Measurements from ENCODE around the gene ARV1.
"Not testable (repeated sequence)": the region's sequence is repeated elsewhere in the genome, so short reads cannot be mapped to it uniquely, and the experiment has no call there.

The ARV1 gene

GRCh38 chr1:231046730-231047395 is 68.0 kb downstream of the ARV1 start:
- Histone ChIP-seq H3K4me3 (ENCODE audit: insufficient read depth in 1 of 2, low read depth in 1 of 2, low read length in 2 of 2) (no peak overlapping the region), H3K4me1 (ENCODE audit: control insufficient read depth, insufficient read depth, low read depth, low read length) (no peaks in the 10 kb centered on the region), H2BK5ac (ENCODE audit: low read depth, low read length, poor library complexity, severe bottlenecking) (no peak overlapping the region), H3K23ac (ENCODE audit: low read length in 2 of 2) (no peak overlapping the region), H3K79me1 (replicated peaks; ENCODE audit: low read length, poor library complexity, severe bottlenecking) (no peaks in the 10 kb centered on the region), H2BK120ac (ENCODE audit: low read depth, low read length) (no peak overlapping the region), H3K27ac (ENCODE audit: low read length, poor library complexity, severe bottlenecking) (no peak overlapping the region), H2BK15ac (ENCODE audit: low read depth, poor library complexity, severe bottlenecking) (no peak overlapping the region), H4K8ac (ENCODE audit: low read length) (no peak overlapping the region), H3K9ac (ENCODE audit: low read length) (no peak overlapping the region), H2AK5ac (ENCODE audit: low read length, severe bottlenecking) (no peak overlapping the region), H2BK12ac (ENCODE audit: low read length in 2 of 2) (no peak overlapping the region), H3K4ac (ENCODE audit: low read depth in 1 of 2, low read length in 2 of 2) (no peak overlapping the region), H4K91ac (ENCODE audit: low read length) (no peak overlapping the region), H3K36me3 (ENCODE audit: control insufficient read depth in 1 of 2, insufficient read depth in 2 of 2, low read depth in 1 of 2, low read length in 2 of 2) (no peaks in the 10 kb centered on the region), H3K14ac (ENCODE audit: low read length in 2 of 2) (no peak overlapping the region), H2AFZ (ENCODE audit: low read depth, low read length) (no peak overlapping the region), H3K9me3 (ENCODE audit: control insufficient read depth, low read length) (peaks cover 11% of the 10 kb centered on the region), H3K18ac (ENCODE audit: low read depth in 1 of 2, low read length in 2 of 2) (no peak overlapping the region), H3K4me2 (ENCODE audit: low read length, poor library complexity, severe bottlenecking) (no peak overlapping the region), H3K27me3 (ENCODE audit: control insufficient read depth in 1 of 2, insufficient read depth in 1 of 2, low read length in 2 of 2) (peaks cover 23 to 39% of the 10 kb centered on the region in 2 experiments)
- DNase-seq = no peak
- WGBS = 54% methylated on average over 2 of the region's 2 CpGs

- H2AFZ ChIP-seq (ENCODE audit: low read depth, low read length); H3K4me1 ChIP-seq (ENCODE audit: control insufficient read depth, insufficient read depth, low read depth, low read length); H3K4me2 ChIP-seq (ENCODE audit: low read length, poor library complexity, severe bottlenecking); H3K14ac ChIP-seq (ENCODE audit: low read length in 2 of 2); H2AK5ac ChIP-seq (ENCODE audit: low read length, severe bottlenecking); H4K91ac ChIP-seq (ENCODE audit: low read length); H4K8ac ChIP-seq (ENCODE audit: low read length); H2BK12ac ChIP-seq (ENCODE audit: low read length in 2 of 2); H3K27ac ChIP-seq (ENCODE audit: low read length, poor library complexity, severe bottlenecking); H2BK120ac ChIP-seq (ENCODE audit: low read depth, low read length); H3K36me3 ChIP-seq (ENCODE audit: control insufficient read depth in 1 of 2, insufficient read depth in 2 of 2, low read depth in 1 of 2, low read length in 2 of 2); H3K18ac ChIP-seq (ENCODE audit: low read depth in 1 of 2, low read length in 2 of 2); H3K4ac ChIP-seq (ENCODE audit: low read depth in 1 of 2, low read length in 2 of 2); DNase-seq; H2BK5ac ChIP-seq (ENCODE audit: low read depth, low read length, poor library complexity, severe bottlenecking); H3K23ac ChIP-seq (ENCODE audit: low read length in 2 of 2); H3K9ac ChIP-seq (ENCODE audit: low read length); H2BK15ac ChIP-seq (ENCODE audit: low read depth, poor library complexity, severe bottlenecking); H3K79me1 ChIP-seq (replicated peaks; ENCODE audit: low read length, poor library complexity, severe bottlenecking); H3K4me3 ChIP-seq (ENCODE audit: insufficient read depth in 1 of 2, low read depth in 1 of 2, low read length in 2 of 2): not testable (repeated sequence)
- Histone ChIP-seq H3K27me3 (ENCODE audit: control insufficient read depth in 1 of 2, insufficient read depth in 1 of 2, low read length in 2 of 2) (peaks cover 23 to 39% of the 10 kb centered on the region in 2 experiments), H3K9me3 (ENCODE audit: control insufficient read depth, low read length) (peaks cover 11% of the 10 kb centered on the region)
Observed at GRCh38 chr1:231047529-231047928, 68.6 kb downstream of the ARV1 start.

GRCh38 chr1:231048419-231048818 is 69.5 kb downstream of the ARV1 start:
- H2AFZ ChIP-seq (ENCODE audit: low read depth, low read length); H3K36me3 ChIP-seq (ENCODE audit: control insufficient read depth in 1 of 2, insufficient read depth in 2 of 2, low read depth in 1 of 2, low read length in 2 of 2); H4K91ac ChIP-seq (ENCODE audit: low read length); H3K79me1 ChIP-seq (replicated peaks; ENCODE audit: low read length, poor library complexity, severe bottlenecking); H2AK5ac ChIP-seq (ENCODE audit: low read length, severe bottlenecking); H2BK12ac ChIP-seq (ENCODE audit: low read length in 2 of 2); H3K18ac ChIP-seq (ENCODE audit: low read depth in 1 of 2, low read length in 2 of 2); H3K27ac ChIP-seq (ENCODE audit: low read length, poor library complexity, severe bottlenecking); H2BK120ac ChIP-seq (ENCODE audit: low read depth, low read length); DNase-seq; H3K4ac ChIP-seq (ENCODE audit: low read depth in 1 of 2, low read length in 2 of 2); H3K23ac ChIP-seq (ENCODE audit: low read length in 2 of 2); H2BK5ac ChIP-seq (ENCODE audit: low read depth, low read length, poor library complexity, severe bottlenecking); H3K9ac ChIP-seq (ENCODE audit: low read length); H3K4me1 ChIP-seq (ENCODE audit: control insufficient read depth, insufficient read depth, low read depth, low read length); H4K8ac ChIP-seq (ENCODE audit: low read length); H2BK15ac ChIP-seq (ENCODE audit: low read depth, poor library complexity, severe bottlenecking); H3K4me2 ChIP-seq (ENCODE audit: low read length, poor library complexity, severe bottlenecking); H3K4me3 ChIP-seq (ENCODE audit: insufficient read depth in 1 of 2, low read depth in 1 of 2, low read length in 2 of 2); H3K14ac ChIP-seq (ENCODE audit: low read length in 2 of 2): not testable (repeated sequence)
- WGBS = 94% methylated on average over 8 of the region's 9 CpGs
- peaks cover 23 to 39% of the 10 kb centered on the region in 2 experiments for H3K27me3 ChIP-seq (ENCODE audit: control insufficient read depth in 1 of 2, insufficient read depth in 1 of 2, low read length in 2 of 2)
- H3K9me3 ChIP-seq (ENCODE audit: control insufficient read depth, low read length) = peaks cover 11% of the 10 kb centered on the region

- Histone ChIP-seq H3K4me3 (ENCODE audit: insufficient read depth in 1 of 2, low read depth in 1 of 2, low read length in 2 of 2) (no peak overlapping the region), H2AFZ (ENCODE audit: low read depth, low read length) (no peak overlapping the region), H3K9ac (ENCODE audit: low read length) (no peak overlapping the region), H3K4me1 (ENCODE audit: control insufficient read depth, insufficient read depth, low read depth, low read length) (no peaks in the 10 kb centered on the region), H3K27me3 (ENCODE audit: control insufficient read depth in 1 of 2, insufficient read depth in 1 of 2, low read length in 2 of 2) (peaks cover 23 to 36% of the 10 kb centered on the region in 2 experiments), H3K79me1 (replicated peaks; ENCODE audit: low read length, poor library complexity, severe bottlenecking) (no peaks in the 10 kb centered on the region), H4K91ac (ENCODE audit: low read length) (no peak overlapping the region), H2BK5ac (ENCODE audit: low read depth, low read length, poor library complexity, severe bottlenecking) (no peak overlapping the region), H3K14ac (ENCODE audit: low read length in 2 of 2) (no peak overlapping the region), H3K4me2 (ENCODE audit: low read length, poor library complexity, severe bottlenecking) (no peak overlapping the region), H3K36me3 (ENCODE audit: control insufficient read depth in 1 of 2, insufficient read depth in 2 of 2, low read depth in 1 of 2, low read length in 2 of 2) (no peaks in the 10 kb centered on the region), H2BK120ac (ENCODE audit: low read depth, low read length) (no peak overlapping the region), H3K18ac (ENCODE audit: low read depth in 1 of 2, low read length in 2 of 2) (no peak overlapping the region), H2BK12ac (ENCODE audit: low read length in 2 of 2) (no peak overlapping the region), H4K8ac (ENCODE audit: low read length) (no peak overlapping the region), H3K4ac (ENCODE audit: low read depth in 1 of 2, low read length in 2 of 2) (no peak overlapping the region), H3K27ac (ENCODE audit: low read length, poor library complexity, severe bottlenecking) (no peak overlapping the region), H2AK5ac (ENCODE audit: low read length, severe bottlenecking) (no peak overlapping the region), H3K23ac (ENCODE audit: low read length in 2 of 2) (no peak overlapping the region), H2BK15ac (ENCODE audit: low read depth, poor library complexity, severe bottlenecking) (no peak overlapping the region), H3K9me3 (ENCODE audit: control insufficient read depth, low read length) (peaks cover 9% of the 10 kb centered on the region)
- peak; percentile 53 for DNase-seq
- WGBS = 53% methylated on average over 9 of the region's 10 CpGs
Observed at GRCh38 chr1:231049121-231049979, 70.5 kb downstream of the ARV1 start.
